Measurements from ENCODE around the gene CSRNP2. TPM values are rescaled to one million over a fixed set of nuclear protein-coding genes. Genes with fewer than 3 reads are reported as not detected.

The CSRNP2 gene
- total and polyA plus RNA-seq, 2 of the 4 experiments (the other 2 are of a cell fraction): 14.0 to 21.7 TPM

DNA sequence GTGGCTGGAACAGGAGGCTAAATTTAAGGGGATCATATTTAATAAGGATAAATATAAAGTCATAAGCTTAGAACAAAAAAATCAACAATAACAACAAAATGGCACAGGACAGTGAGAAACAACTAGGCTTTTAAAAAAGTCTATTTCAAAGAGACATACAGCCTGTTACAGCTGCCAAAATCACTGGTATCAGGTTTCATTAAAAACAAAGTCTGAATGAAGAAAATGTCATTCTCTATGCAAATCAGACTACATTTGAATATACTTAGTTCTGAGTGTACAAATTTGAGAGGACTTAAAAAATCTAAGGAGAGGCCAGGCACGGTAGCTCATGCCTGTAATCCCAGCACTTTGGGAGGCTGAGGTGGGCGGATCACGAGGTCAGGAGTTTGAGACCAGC lies 45.5 kb upstream of the CSRNP2 start:
- TF ChIP-seq POLR2A (IDR thresholded peaks at IDR 0.05; ENCODE audit: low read depth, low read length) (no peak), SMC3 (IDR thresholded peaks at IDR 0.05; ENCODE audit: low read depth, low read length) (no peak), CEBPB (IDR thresholded peaks at IDR 0.05; ENCODE audit: low read depth, low read length) (no peak), RAD21 (IDR thresholded peaks at IDR 0.05; ENCODE audit: low read length) (no peak), BHLHE40 (IDR thresholded peaks at IDR 0.05; ENCODE audit: low read depth, low read length) (no peak), MAZ (IDR thresholded peaks at IDR 0.05; ENCODE audit: borderline replicate concordance, low read depth, low read length) (no peak), FOS (IDR thresholded peaks at IDR 0.05; ENCODE audit: low read depth, low read length) (no peak), ELK1 (IDR thresholded peaks at IDR 0.05; ENCODE audit: borderline replicate concordance, low read depth, low read length) (no peak), CHD1 (IDR thresholded peaks at IDR 0.05; ENCODE audit: low read depth, low read length) (no peak), NFE2L2 (IDR thresholded peaks at IDR 0.05; ENCODE audit: low read depth, low read length) (no peak), MXI1 (IDR thresholded peaks at IDR 0.05; ENCODE audit: borderline replicate concordance, low read depth, low read length) (no peak), MAFK (IDR thresholded peaks at IDR 0.05; ENCODE audit: low read depth, low read length) (no peak), RCOR1 (IDR thresholded peaks at IDR 0.05; ENCODE audit: insufficient replicate concordance, low read length) (no peak), RFX5 (IDR thresholded peaks at IDR 0.05; ENCODE audit: low read depth, low read length) (no peak)
- TF ChIP-seq, protein P1, sequence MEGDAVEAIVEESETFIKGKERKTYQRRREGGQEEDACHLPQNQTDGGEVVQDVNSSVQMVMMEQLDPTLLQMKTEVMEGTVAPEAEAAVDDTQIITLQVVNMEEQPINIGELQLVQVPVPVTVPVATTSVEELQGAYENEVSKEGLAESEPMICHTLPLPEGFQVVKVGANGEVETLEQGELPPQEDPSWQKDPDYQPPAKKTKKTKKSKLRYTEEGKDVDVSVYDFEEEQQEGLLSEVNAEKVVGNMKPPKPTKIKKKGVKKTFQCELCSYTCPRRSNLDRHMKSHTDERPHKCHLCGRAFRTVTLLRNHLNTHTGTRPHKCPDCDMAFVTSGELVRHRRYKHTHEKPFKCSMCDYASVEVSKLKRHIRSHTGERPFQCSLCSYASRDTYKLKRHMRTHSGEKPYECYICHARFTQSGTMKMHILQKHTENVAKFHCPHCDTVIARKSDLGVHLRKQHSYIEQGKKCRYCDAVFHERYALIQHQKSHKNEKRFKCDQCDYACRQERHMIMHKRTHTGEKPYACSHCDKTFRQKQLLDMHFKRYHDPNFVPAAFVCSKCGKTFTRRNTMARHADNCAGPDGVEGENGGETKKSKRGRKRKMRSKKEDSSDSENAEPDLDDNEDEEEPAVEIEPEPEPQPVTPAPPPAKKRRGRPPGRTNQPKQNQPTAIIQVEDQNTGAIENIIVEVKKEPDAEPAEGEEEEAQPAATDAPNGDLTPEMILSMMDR (conservative IDR thresholded peaks at IDR 0.05; ENCODE audit: low read depth, low read length): no peak
- TF ChIP-seq, protein P2, sequence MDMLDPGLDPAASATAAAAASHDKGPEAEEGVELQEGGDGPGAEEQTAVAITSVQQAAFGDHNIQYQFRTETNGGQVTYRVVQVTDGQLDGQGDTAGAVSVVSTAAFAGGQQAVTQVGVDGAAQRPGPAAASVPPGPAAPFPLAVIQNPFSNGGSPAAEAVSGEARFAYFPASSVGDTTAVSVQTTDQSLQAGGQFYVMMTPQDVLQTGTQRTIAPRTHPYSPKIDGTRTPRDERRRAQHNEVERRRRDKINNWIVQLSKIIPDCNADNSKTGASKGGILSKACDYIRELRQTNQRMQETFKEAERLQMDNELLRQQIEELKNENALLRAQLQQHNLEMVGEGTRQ (IDR thresholded peaks at IDR 0.05; ENCODE audit: low read depth, low read length): no peak
- Histone ChIP-seq H3K9me3 (ENCODE audit: control insufficient read depth, insufficient read depth, low read length) (no peaks in the 10 kb centered on the region), H2BK5ac (ENCODE audit: low read depth, low read length, poor library complexity, severe bottlenecking) (no peak overlapping the region), H4K8ac (ENCODE audit: low read depth in 2 of 2, low read length in 2 of 2) (no peak overlapping the region), H2BK120ac (ENCODE audit: low read depth, low read length) (no peak overlapping the region), H2AK5ac (ENCODE audit: low read depth, low read length) (no peak overlapping the region), H3K14ac (replicated peaks; ENCODE audit: low read depth, low read length) (no peak overlapping the region), H3K18ac (ENCODE audit: low read depth, low read length) (no peak overlapping the region), H3K9ac (ENCODE audit: low read depth, low read length) (no peak overlapping the region), H3K27ac (ENCODE audit: insufficient read depth, low read length) (no peak overlapping the region), H4K91ac (ENCODE audit: insufficient read depth, low read depth, low read length) (no peak overlapping the region), H3K79me1 (ENCODE audit: low read depth in 1 of 2, low read length in 2 of 2) (peaks cover 3 to 27% of the 10 kb centered on the region in 2 experiments; a peak in 1 of 4 replicates), H2BK15ac (ENCODE audit: low read depth, low read length) (no peak overlapping the region), H2AFZ (replicated peaks; ENCODE audit: low read length, poor library complexity) (no peak overlapping the region), H3K56ac (ENCODE audit: extremely low read depth, insufficient read depth, low read length) (no peak overlapping the region), H2AK9ac (replicated peaks; ENCODE audit: low read depth, low read length, poor library complexity) (no peak overlapping the region), H3K4me2 (ENCODE audit: low read depth, low read length) (no peak overlapping the region), H4K5ac (ENCODE audit: low read depth, low read length) (no peak overlapping the region), H3K9me1 (ENCODE audit: insufficient read depth, low read length) (peaks cover 12% of the 10 kb centered on the region), H2BK20ac (ENCODE audit: low read depth, low read length) (no peak overlapping the region), H3K23ac (ENCODE audit: low read depth, low read length) (no peak overlapping the region), H4K20me1 (ENCODE audit: insufficient read depth, low read length) (0 out of 2 replicates have a peak, but pooled peaks cover 3% of the 10 kb centered on the region), H3K36me3 (ENCODE audit: control insufficient read depth, insufficient read depth, low read length) (peaks cover 8% of the 10 kb centered on the region; the same call in 1 of the 2 replicates), H3K4me1 (ENCODE audit: control insufficient read depth, insufficient read depth, low read length) (peaks cover 3% of the 10 kb centered on the region), H3K4ac (ENCODE audit: low read depth, low read length) (no peak overlapping the region), H3K27me3 (ENCODE audit: control insufficient read depth, insufficient read depth, low read length) (no peaks in the 10 kb centered on the region), H3K4me3 (ENCODE audit: insufficient read depth, low read depth, low read length) (no peak overlapping the region)
- no CpG with 5 or more reads among the region's 3 CpGs for WGBS, 2 experiments (ENCODE audit: extremely low coverage in 2 of 2, insufficient read length in 1 of 2)
- peak; percentile 70 for ATAC-seq (ENCODE audit: low read depth)
- POLR2A ChIA-PET (ENCODE audit: unreplicated experiment): no interaction called here
- dilution Hi-C loops (cut with HindIII; ENCODE audit: low sequenced_read_pairs, unreplicated experiment) (no loop called here), in situ Hi-C loops (cut with MboI; ENCODE audit: low sequenced_read_pairs) (no loop called here), intact Hi-C loops (cut with micrococcal nuclease) (loop anchor here (5.0 kb wide), 1 partner anchor 43 kb away; the partner anchor contains the start of gene TFCP2)
- CTCF ChIA-PET: no interaction called here
- no TSS peak for BruUV-seq (replicated peaks)
- DNase-seq: peak; percentile 51
